Gastroesophageal sphincter (tissue), 3 donors: Measurements from ENCODE around the gene MACROD2.

ENCODE experiments used
- CTCF ChIP-seq, 4 experiments: fragments of 200-600 bp in 2 of 4; fragments of 450-650 bp in 2 of 4; sonication (generic) in 1 of 4; IDR thresholded peaks; one replicate each; pipeline ENCODE4 v1.5.1; 2017 to 2019; ENCODE audit warnings: antibody characterized with exemption in 4 of 4, mild to moderate bottlenecking in 2 of 4, moderate library complexity in 2 of 4
- POLR2A ChIP-seq, 2 donors: fragments of 450-650 bp; IDR thresholded peaks; one replicate each; pipeline ENCODE4 v1.6.1; 2017; ENCODE audit warnings: antibody characterized with exemption in 2 of 2, mild to moderate bottlenecking in 2 of 2, moderate library complexity in 1 of 2

- TF ChIP-seq CTCF (IDR thresholded peaks at IDR 0.05) (no peak), POLR2A (IDR thresholded peaks at IDR 0.05) (no peak)
Measured at GRCh38 chr20:15596220-15596890, 1601.0 kb downstream of the MACROD2 start.
